Activated gamma-delta T cell treated with Interleukin-2 at 50 U/mL for 16 hours (primary cell): ENCODE measurements around the gene RFT1.

Experiments
- DNase-seq: peaks from one replicate; pipeline ENCODE4 v3.0.0-alpha.2; 2020

RFT1 gene

GRCh38 chr3:53122933-53123305, 7.3 kb downstream of the RFT1 start:
- no peak for DNase-seq

GRCh38 chr3:53122255-53122932, 7.8 kb downstream of the RFT1 start:
- no peak for DNase-seq

GRCh38 chr3:53120336-53120735, 9.9 kb downstream of the RFT1 start:
- DNase-seq, result no peak

- no peak for DNase-seq
These were observed 13.3 kb downstream of the RFT1 start for GRCh38 chr3:53116956-53117355.

GRCh38 chr3:53114412-53115074, 15.7 kb downstream of the RFT1 start:
- no peak for DNase-seq

- peak; percentile 82 for DNase-seq
These were observed 16.2 kb downstream of the RFT1 start for GRCh38 chr3:53114011-53114400.

GRCh38 chr3:53113293-53114010, 16.8 kb downstream of the RFT1 start:
- DNase-seq, result no peak

GRCh38 chr3:53111822-53112221, 18.4 kb downstream of the RFT1 start:
- no peak for DNase-seq

GRCh38 chr3:53109891-53110771, 20.1 kb downstream of the RFT1 start:
- DNase-seq, result no peak

- DNase-seq, result no peak
These were observed 21.0 kb downstream of the RFT1 start for GRCh38 chr3:53109190-53109589.

- no peak for DNase-seq
These were observed 25.5 kb downstream of the RFT1 start for GRCh38 chr3:53104762-53105161.

- no peak for DNase-seq
These were observed 26.6 kb downstream of the RFT1 start for GRCh38 chr3:53103397-53104296.

- no peak for DNase-seq
These were observed 27.6 kb downstream of the RFT1 start for GRCh38 chr3:53102601-53103147.

GRCh38 chr3:53101956-53102355, 28.3 kb downstream of the RFT1 start:
- DNase-seq, result no peak

GRCh38 chr3:53100818-53101466, 29.3 kb downstream of the RFT1 start:
- no peak for DNase-seq

- DNase-seq, result no peak
These were observed 32.3 kb downstream of the RFT1 start for GRCh38 chr3:53097887-53098286.

- DNase-seq, result no peak
These were observed 37.3 kb downstream of the RFT1 start for GRCh38 chr3:53092942-53093341.

- DNase-seq, result no peak
These were observed 38.0 kb downstream of the RFT1 start for GRCh38 chr3:53092216-53092615.

- DNase-seq, result no peak
These were observed 39.2 kb downstream of the RFT1 start for GRCh38 chr3:53091011-53091410.

- no peak for DNase-seq
These were observed 40.7 kb downstream of the RFT1 start for GRCh38 chr3:53089511-53089910.

- DNase-seq, result no peak
These were observed 44.8 kb downstream of the RFT1 start for GRCh38 chr3:53085476-53085875.
